ENCODE results near the gene ZBTB4.
"Not testable (repeated sequence)": the region's sequence is repeated elsewhere in the genome, so short reads cannot be mapped to it uniquely, and the experiment has no call there.

The ZBTB4 gene

GRCh38 chr17:7495906-7496434 lies 16.5 kb upstream of the ZBTB4 start:
- DNase-seq: no peak

GRCh38 chr17:7493941-7494340 lies 14.5 kb upstream of the ZBTB4 start:
- no peak for DNase-seq

- no peak for DNase-seq
Observed at GRCh38 chr17:7491583-7491982, 12.2 kb upstream of the ZBTB4 start.

GRCh38 chr17:7490144-7490543 lies 10.7 kb upstream of the ZBTB4 start:
- no peak for DNase-seq

GRCh38 chr17:7486181-7486580 lies 6.8 kb upstream of the ZBTB4 start:
- no peak for DNase-seq

GRCh38 chr17:7484919-7485377 lies 5.5 kb upstream of the ZBTB4 start:
- DNase-seq: no peak

GRCh38 chr17:7484067-7484918 lies 4.9 kb upstream of the ZBTB4 start, which contains the start of gene POLR2A:
Gene POLR2A (plus strand): TSS chr17:7484366.
- peak; percentile 97 for DNase-seq

- peak; percentile 91 for DNase-seq
Observed at GRCh38 chr17:7483255-7484066, 4.0 kb upstream of the ZBTB4 start.

- not testable (repeated sequence) for DNase-seq
Observed at GRCh38 chr17:7482742-7483088, 3.3 kb upstream of the ZBTB4 start.

- DNase-seq: not testable (repeated sequence)
Observed at GRCh38 chr17:7481842-7482741, 2.7 kb upstream of the ZBTB4 start.

GRCh38 chr17:7481275-7481674 lies 1.8 kb upstream of the ZBTB4 start, which contains the start of gene SLC35G6:
Gene SLC35G6 (plus strand): TSS chr17:7481446. CDS start chr17:7481517, 71 bp downstream.
- not testable (repeated sequence) for DNase-seq

- DNase-seq: peak; percentile 18
Observed at GRCh38 chr17:7480089-7480384, 606 bp upstream of the ZBTB4 start.

- peak; percentile 38 for DNase-seq
Observed at GRCh38 chr17:7478276-7479212, 887 bp downstream of the ZBTB4 start.

- peak; percentile 80 for DNase-seq
Observed at GRCh38 chr17:7477392-7478275, 1.8 kb downstream of the ZBTB4 start.

GRCh38 chr17:7476951-7477350 lies 2.5 kb downstream of the ZBTB4 start:
- no peak for DNase-seq

GRCh38 chr17:7476494-7476893 lies 2.9 kb downstream of the ZBTB4 start:
- peak; percentile 36 for DNase-seq

GRCh38 chr17:7475764-7476422 lies 3.5 kb downstream of the ZBTB4 start:
- peak; percentile 9 for DNase-seq

GRCh38 chr17:7474767-7475166 lies 4.7 kb downstream of the ZBTB4 start:
- not testable (repeated sequence) for DNase-seq

- no peak for DNase-seq
Observed at GRCh38 chr17:7471729-7472128, 7.7 kb downstream of the ZBTB4 start.

Data from fibroblast of skin of back (primary cell).